ENCODE measurements around the gene SAMD3. TPM values are rescaled to one million over a fixed set of nuclear protein-coding genes. Genes with fewer than 3 reads are reported as not detected.
"Not testable (repeated sequence)": the region's sequence is repeated elsewhere in the genome, so short reads cannot be mapped to it uniquely, and the experiment has no call there.

The SAMD3 gene
- total RNA-seq, 2 donors from 2014 or later = 41.3 to 44.8 TPM

DNA sequence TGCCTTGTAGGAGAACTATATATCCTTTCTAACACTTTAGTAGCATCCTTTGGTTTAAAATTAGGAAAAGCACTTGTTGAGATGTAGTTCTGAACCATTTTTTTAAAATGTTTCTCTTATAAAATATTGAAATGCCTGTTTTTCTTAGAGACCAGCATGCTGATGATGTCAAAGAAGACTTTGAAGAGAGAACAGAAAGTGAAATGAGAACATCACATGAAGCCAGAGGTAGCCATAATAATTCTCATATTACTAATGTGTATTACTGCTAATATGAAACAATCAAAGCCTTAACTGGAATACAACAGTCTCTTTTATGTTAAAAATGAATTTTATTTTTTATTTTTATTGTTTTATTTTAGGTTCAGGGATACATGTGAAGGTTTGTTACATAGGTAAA, 102.0 kb downstream of the SAMD3 start:
- H3K27ac ChIP-seq (ENCODE audit: low read depth, low read length) = no peak overlapping the region
- no peak for DNase-seq
- no peaks in the 10 kb centered on the region for H3K27me3 ChIP-seq (ENCODE audit: control insufficient read depth, insufficient read depth, low read length, poor library complexity, severe bottlenecking)
- Mint-ChIP-seq H3K27ac (no peak overlapping the region), H3K27me3 (ENCODE audit: insufficient read depth) (no peaks in the 10 kb centered on the region), H3K9me3 (no peaks in the 10 kb centered on the region), H3K4me1 (no peaks in the 10 kb centered on the region), H3K4me3 (no peak overlapping the region), H3K36me3 (ENCODE audit: low read depth) (peaks cover 10% of the 10 kb centered on the region)
- TF ChIP-seq CTCF (conservative IDR thresholded peaks at IDR 0.05) = no peak
- H3K36me3 ChIP-seq (ENCODE audit: control insufficient read depth, insufficient read depth, low read length) = no peaks in the 10 kb centered on the region
- H3K9ac ChIP-seq (ENCODE audit: extremely low read depth, low read length, poor library complexity, severe bottlenecking) = no peak overlapping the region
- no peak overlapping the region for H3K4me3 ChIP-seq (ENCODE audit: low read length)
- no peaks in the 10 kb centered on the region for H3K9me3 ChIP-seq (ENCODE audit: control insufficient read depth, low read length)
- H3K4me1 ChIP-seq (ENCODE audit: control insufficient read depth, insufficient read depth, low read length) = no peaks in the 10 kb centered on the region

GRCh38 chr6:130119211-130119610, 103.5 kb downstream of the SAMD3 start:
- no peaks in the 10 kb centered on the region for H3K4me1 Mint-ChIP-seq
- no peak for DNase-seq
- WGBS, 2 experiments (ENCODE audit: insufficient coverage in 1 of 2, insufficient read length in 1 of 2) = 81 to 100% methylated on average over 1 of the region's 1 CpG
- H3K4me3 Mint-ChIP-seq = no peak overlapping the region
- H3K9ac ChIP-seq (ENCODE audit: extremely low read depth, low read length, poor library complexity, severe bottlenecking) = no peak overlapping the region
- H3K36me3 Mint-ChIP-seq (ENCODE audit: low read depth) = peaks cover 9% of the 10 kb centered on the region
- H3K27ac Mint-ChIP-seq = no peak overlapping the region
- H3K9me3 ChIP-seq (ENCODE audit: control insufficient read depth, low read length) = no peaks in the 10 kb centered on the region
- H3K27me3 Mint-ChIP-seq (ENCODE audit: insufficient read depth) = no peaks in the 10 kb centered on the region
- no peaks in the 10 kb centered on the region for H3K27me3 ChIP-seq (ENCODE audit: control insufficient read depth, insufficient read depth, low read length, poor library complexity, severe bottlenecking)
- H3K4me3 ChIP-seq (ENCODE audit: low read length) = no peak overlapping the region
- TF ChIP-seq CTCF (conservative IDR thresholded peaks at IDR 0.05) = no peak
- H3K36me3 ChIP-seq (ENCODE audit: control insufficient read depth, insufficient read depth, low read length) = no peaks in the 10 kb centered on the region
- no peak overlapping the region for H3K27ac ChIP-seq (ENCODE audit: low read depth, low read length)
- H3K4me1 ChIP-seq (ENCODE audit: control insufficient read depth, insufficient read depth, low read length) = no peaks in the 10 kb centered on the region
- H3K9me3 Mint-ChIP-seq = no peaks in the 10 kb centered on the region

DNA sequence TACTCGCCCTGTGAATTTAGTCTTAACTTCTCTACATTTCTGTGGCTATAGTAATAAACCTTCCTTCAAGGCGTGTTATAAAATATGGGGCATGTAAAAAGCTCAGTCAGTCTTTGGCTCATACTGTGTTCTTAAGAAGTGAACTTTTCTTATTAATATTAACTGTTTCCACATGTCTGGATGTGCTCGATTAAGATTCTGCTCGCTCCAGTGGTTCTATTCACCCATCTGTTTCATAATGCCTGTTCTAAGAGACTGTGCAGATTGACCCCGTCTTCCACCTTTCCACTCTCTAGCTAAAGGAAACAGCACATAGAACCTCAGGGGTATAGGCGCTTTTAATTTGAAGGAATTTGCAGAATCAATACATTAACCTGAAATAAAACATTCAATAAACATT, 104.5 kb downstream of the SAMD3 start:
- Histone ChIP-seq H3K9ac (ENCODE audit: extremely low read depth, low read length, poor library complexity, severe bottlenecking) (no peak overlapping the region), H3K9me3 (ENCODE audit: control insufficient read depth, low read length) (no peaks in the 10 kb centered on the region), H3K4me3 (ENCODE audit: low read length) (no peak overlapping the region), H3K27ac (ENCODE audit: low read depth, low read length) (no peak overlapping the region), H3K27me3 (ENCODE audit: control insufficient read depth, insufficient read depth, low read length, poor library complexity, severe bottlenecking) (no peaks in the 10 kb centered on the region), H3K4me1 (ENCODE audit: control insufficient read depth, insufficient read depth, low read length) (no peaks in the 10 kb centered on the region), H3K36me3 (ENCODE audit: control insufficient read depth, insufficient read depth, low read length) (no peaks in the 10 kb centered on the region)
- no peak for DNase-seq
- no peak overlapping the region for H3K27ac Mint-ChIP-seq
- no peak overlapping the region for H3K4me3 Mint-ChIP-seq
- WGBS, 2 experiments (ENCODE audit: insufficient coverage in 1 of 2, insufficient read length in 1 of 2) = 93 to 94% methylated on average over 3 to 6 of the region's 6 CpGs
- H3K36me3 Mint-ChIP-seq (ENCODE audit: low read depth) = peaks cover 9% of the 10 kb centered on the region
- H3K27me3 Mint-ChIP-seq (ENCODE audit: insufficient read depth) = no peaks in the 10 kb centered on the region
- H3K4me1 Mint-ChIP-seq = no peaks in the 10 kb centered on the region
- no peaks in the 10 kb centered on the region for H3K9me3 Mint-ChIP-seq
- TF ChIP-seq CTCF (conservative IDR thresholded peaks at IDR 0.05) = no peak

- H3K4me1 ChIP-seq (ENCODE audit: control insufficient read depth, insufficient read depth, low read length); H3K27ac Mint-ChIP-seq; H3K36me3 ChIP-seq (ENCODE audit: control insufficient read depth, insufficient read depth, low read length); H3K9ac ChIP-seq (ENCODE audit: extremely low read depth, low read length, poor library complexity, severe bottlenecking); H3K36me3 Mint-ChIP-seq (ENCODE audit: low read depth); H3K27me3 ChIP-seq (ENCODE audit: control insufficient read depth, insufficient read depth, low read length, poor library complexity, severe bottlenecking); H3K4me3 ChIP-seq (ENCODE audit: low read length); H3K4me1 Mint-ChIP-seq; H3K27ac ChIP-seq (ENCODE audit: low read depth, low read length); H3K9me3 ChIP-seq (ENCODE audit: control insufficient read depth, low read length); H3K4me3 Mint-ChIP-seq; H3K9me3 Mint-ChIP-seq; H3K27me3 Mint-ChIP-seq (ENCODE audit: insufficient read depth); DNase-seq: not testable (repeated sequence)
- 97 to 100% methylated on average over 1 to 2 of the region's 4 CpGs for WGBS, 2 experiments (ENCODE audit: insufficient coverage in 1 of 2, insufficient read length in 1 of 2)
Observed at GRCh38 chr6:130117187-130117701, 105.5 kb downstream of the SAMD3 start.

Data from endodermal cell (in vitro differentiated cells).